ENCODE data around the gene CYGB. TPM values are rescaled to one million over a fixed set of nuclear protein-coding genes. Genes with fewer than 3 reads are reported as not detected.

The CYGB gene
- total and polyA plus RNA-seq, 2 of the 13 experiments (the other 11 are each of a cell fraction or from before 2014, with no cell fraction given) = 18.9 to 27.1 TPM

- 0 out of 2 replicates have a peak, but pooled peaks have one; percentile 27 for TF ChIP-seq ZBTB4 (CRISPR knock-in tag; IDR thresholded peaks at IDR 0.05; ENCODE audit: borderline replicate concordance)
- peak; percentile 36; the same call in 1 of the 2 replicates for TF ChIP-seq ISL2 (CRISPR knock-in tag; IDR thresholded peaks at IDR 0.05)
- no peak for TF ChIP-seq ZNF431 (CRISPR knock-in tag; IDR thresholded peaks at IDR 0.05; ENCODE audit: borderline replicate concordance, low read depth)
- TF ChIP-seq ZNF432 (CRISPR knock-in tag; IDR thresholded peaks at IDR 0.05; ENCODE audit: borderline replicate concordance) = no peak
- no peak for TF ChIP-seq NR1H2 (CRISPR knock-in tag; IDR thresholded peaks at IDR 0.05; ENCODE audit: borderline replicate concordance, low read depth)
- TF ChIP-seq SP140L (CRISPR knock-in tag; IDR thresholded peaks at IDR 0.05; ENCODE audit: borderline replicate concordance) = no peak
- no peak for TF ChIP-seq ATRX (CRISPR knock-in tag; IDR thresholded peaks at IDR 0.05; ENCODE audit: borderline replicate concordance)
- TF ChIP-seq BCL3 (CRISPR knock-in tag; IDR thresholded peaks at IDR 0.05) = no peak
- TF ChIP-seq U2AF1 (optimal IDR thresholded peaks at IDR 0.05; ENCODE audit: low read depth, low read length) = no peak
- 0 out of 2 replicates have a peak, but pooled peaks have one; percentile 10 for TF ChIP-seq POGZ (CRISPR knock-in tag; IDR thresholded peaks at IDR 0.05)
- TF ChIP-seq CHCHD3 (CRISPR knock-in tag; IDR thresholded peaks at IDR 0.05) = no peak
- no peak for TF ChIP-seq ZNF644 (CRISPR knock-in tag; IDR thresholded peaks at IDR 0.05; ENCODE audit: low read depth)
- TF ChIP-seq TEF (CRISPR knock-in tag; IDR thresholded peaks at IDR 0.05) = no peak
- TF ChIP-seq HOXA5 (CRISPR knock-in tag; IDR thresholded peaks at IDR 0.05) = peak; percentile 80
- TF ChIP-seq CAMTA2 (CRISPR knock-in tag; IDR thresholded peaks at IDR 0.05; ENCODE audit: borderline replicate concordance) = no peak
- TF ChIP-seq ZNF652 (CRISPR knock-in tag; IDR thresholded peaks at IDR 0.05; ENCODE audit: borderline replicate concordance, low read depth) = peak; percentile 32; the same call in 1 of the 2 replicates
- no peak for TF ChIP-seq FOXJ3 (CRISPR knock-in tag; IDR thresholded peaks at IDR 0.05; ENCODE audit: borderline replicate concordance)
- TF ChIP-seq ZNF784 (CRISPR knock-in tag; IDR thresholded peaks at IDR 0.05; ENCODE audit: borderline replicate concordance) = 0 out of 2 replicates have a peak, but pooled peaks have one; percentile 18
- no peak for TF ChIP-seq HNRNPLL (IDR thresholded peaks at IDR 0.05; ENCODE audit: low read depth, low read length, poor library complexity, severe bottlenecking)
Measured at GRCh38 chr17:76506408-76507345, 30.8 kb downstream of the CYGB start (continued).
